DOHH2 (cell line): ENCODE results near the gene FZD7.

Source experiments
- EZH2phosphoT487 ChIP-seq: fragments of 200-600 bp; sonication (generic); IDR thresholded peaks from 2 replicates; pipeline ENCODE4 v1.6.1; 2017; ENCODE audit warnings: borderline replicate concordance, mild to moderate bottlenecking, antibody characterized with exemption, low read length, moderate library complexity, mixed read lengths
- TF ChIP-seq, protein P1 (sequence below): fragments of 200-600 bp; sonication (generic); IDR thresholded peaks from one replicate; pipeline ENCODE4 v1.5.1; 2014; ENCODE audit warnings: antibody characterized with exemption, mild to moderate bottlenecking, low read depth, low read length; ENCODE audit not compliant: poor library complexity, severe bottlenecking

DNA sequence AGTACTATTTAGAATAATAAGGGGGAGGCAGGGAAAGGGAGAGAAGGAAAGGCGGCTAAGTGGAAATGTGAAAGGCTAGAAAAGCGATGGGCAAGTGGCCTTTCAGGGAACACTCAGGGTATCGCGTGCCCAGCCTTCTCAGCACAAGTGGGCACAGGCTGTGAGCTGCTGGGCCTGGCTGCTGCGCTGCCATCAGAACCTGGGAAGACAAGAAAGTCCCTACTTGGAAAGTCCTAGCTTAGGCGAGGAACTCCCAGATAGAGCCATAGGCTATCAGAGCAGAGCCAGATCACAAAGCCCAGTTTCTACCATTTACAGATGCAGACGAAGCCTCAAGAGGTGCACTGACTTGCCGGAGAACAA lies 9.8 kb upstream of the FZD7 start:
- TF ChIP-seq, protein P1, sequence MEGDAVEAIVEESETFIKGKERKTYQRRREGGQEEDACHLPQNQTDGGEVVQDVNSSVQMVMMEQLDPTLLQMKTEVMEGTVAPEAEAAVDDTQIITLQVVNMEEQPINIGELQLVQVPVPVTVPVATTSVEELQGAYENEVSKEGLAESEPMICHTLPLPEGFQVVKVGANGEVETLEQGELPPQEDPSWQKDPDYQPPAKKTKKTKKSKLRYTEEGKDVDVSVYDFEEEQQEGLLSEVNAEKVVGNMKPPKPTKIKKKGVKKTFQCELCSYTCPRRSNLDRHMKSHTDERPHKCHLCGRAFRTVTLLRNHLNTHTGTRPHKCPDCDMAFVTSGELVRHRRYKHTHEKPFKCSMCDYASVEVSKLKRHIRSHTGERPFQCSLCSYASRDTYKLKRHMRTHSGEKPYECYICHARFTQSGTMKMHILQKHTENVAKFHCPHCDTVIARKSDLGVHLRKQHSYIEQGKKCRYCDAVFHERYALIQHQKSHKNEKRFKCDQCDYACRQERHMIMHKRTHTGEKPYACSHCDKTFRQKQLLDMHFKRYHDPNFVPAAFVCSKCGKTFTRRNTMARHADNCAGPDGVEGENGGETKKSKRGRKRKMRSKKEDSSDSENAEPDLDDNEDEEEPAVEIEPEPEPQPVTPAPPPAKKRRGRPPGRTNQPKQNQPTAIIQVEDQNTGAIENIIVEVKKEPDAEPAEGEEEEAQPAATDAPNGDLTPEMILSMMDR: no peak
- TF ChIP-seq EZH2phosphoT487: no peak
